ENCODE results near the gene SULF2. TPM values are rescaled to one million over a fixed set of nuclear protein-coding genes. Genes with fewer than 3 reads are reported as not detected.

SULF2 gene
- total RNA-seq, 1 experiment from 2014 or later, result 82.2 TPM

- POLR2A ChIA-PET, result no interaction called here
- H3K36me3 Mint-ChIP-seq (ENCODE audit: insufficient read depth, unreplicated experiment), result peaks cover 4% of the 10 kb centered on the region
- no TSS peak for BruUV-seq (replicated peaks)
- no peak for DNase-seq (ENCODE audit: unreplicated experiment)
- H3K4me1 Mint-ChIP-seq (ENCODE audit: insufficient read depth, unreplicated experiment), result peaks cover 43% of the 10 kb centered on the region
- intact Hi-C loops (cut with micrococcal nuclease), result no loop called here
- no peaks in the 10 kb centered on the region for H3K27me3 Mint-ChIP-seq (ENCODE audit: insufficient read depth, unreplicated experiment)
- peaks cover 21% of the 10 kb centered on the region for H3K9me3 Mint-ChIP-seq (ENCODE audit: unreplicated experiment)
- no peak overlapping the region for H3K4me3 Mint-ChIP-seq (ENCODE audit: unreplicated experiment)
- CTCF ChIA-PET, result interaction anchor here (0.6 to 1.4 kb wide), 3 partner anchors 28 to 686 kb away, joined by 3 to 4 read pairs (median 3); no protein-coding TSS in a partner anchor
- no peak for TF ChIP-seq CTCF (IDR thresholded peaks at IDR 0.05; ENCODE audit: unreplicated experiment)
- H3K27ac Mint-ChIP-seq (ENCODE audit: low read depth, unreplicated experiment), result no peak overlapping the region
Observed at GRCh38 chr20:47814632-47815415, 29.5 kb upstream of the SULF2 start.

DNA sequence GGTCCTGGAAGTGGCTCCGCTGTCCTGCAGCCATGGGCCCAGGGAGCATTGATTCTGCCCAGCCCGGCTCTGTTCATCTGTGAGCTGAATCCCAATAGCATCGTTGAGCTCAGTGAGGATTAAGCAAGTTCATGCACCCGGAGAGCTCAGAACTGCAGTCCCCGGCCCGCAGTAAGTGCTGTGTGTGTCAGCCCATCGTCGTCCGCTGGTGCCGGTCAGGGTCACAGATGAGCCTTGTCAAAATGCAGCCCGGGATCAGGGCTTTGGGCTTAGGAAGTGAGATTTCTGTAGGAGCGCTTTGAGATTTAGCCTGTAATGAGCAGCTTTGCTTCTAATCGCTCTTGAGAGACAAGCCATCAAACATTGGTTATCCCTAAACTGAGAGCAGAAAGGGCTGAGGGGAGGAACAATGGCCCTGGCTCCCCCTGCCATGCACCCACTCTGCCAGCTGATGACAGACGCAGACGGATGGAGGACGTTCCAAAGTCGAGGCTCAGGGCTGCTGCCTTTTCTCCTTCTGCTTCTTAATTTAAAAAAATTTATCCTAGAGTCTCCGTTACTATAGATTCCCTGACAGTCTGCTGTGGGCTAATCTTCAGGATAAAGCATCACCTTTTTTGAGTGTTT, 25.6 kb upstream of the SULF2 start:
- ChIA-PET POLR2A (no interaction called here), CTCF (interaction anchor here (0.7 kb wide), 1 partner anchor 24 kb away, joined by 3 read pairs; no protein-coding TSS in a partner anchor)
- TF ChIP-seq CTCF (IDR thresholded peaks at IDR 0.05; ENCODE audit: unreplicated experiment), result no peak
- Mint-ChIP-seq H3K4me1 (ENCODE audit: insufficient read depth, unreplicated experiment) (peaks cover 33% of the 10 kb centered on the region), H3K9me3 (ENCODE audit: unreplicated experiment) (peaks cover 21% of the 10 kb centered on the region), H3K27me3 (ENCODE audit: insufficient read depth, unreplicated experiment) (no peaks in the 10 kb centered on the region), H3K36me3 (ENCODE audit: insufficient read depth, unreplicated experiment) (peaks cover 9% of the 10 kb centered on the region), H3K27ac (ENCODE audit: low read depth, unreplicated experiment) (peak overlapping the region; percentile 91), H3K4me3 (ENCODE audit: unreplicated experiment) (no peak overlapping the region)
- no peak for DNase-seq (ENCODE audit: unreplicated experiment)
- BruUV-seq (replicated peaks), result no TSS peak
- intact Hi-C loops (cut with micrococcal nuclease), result no loop called here

DNA sequence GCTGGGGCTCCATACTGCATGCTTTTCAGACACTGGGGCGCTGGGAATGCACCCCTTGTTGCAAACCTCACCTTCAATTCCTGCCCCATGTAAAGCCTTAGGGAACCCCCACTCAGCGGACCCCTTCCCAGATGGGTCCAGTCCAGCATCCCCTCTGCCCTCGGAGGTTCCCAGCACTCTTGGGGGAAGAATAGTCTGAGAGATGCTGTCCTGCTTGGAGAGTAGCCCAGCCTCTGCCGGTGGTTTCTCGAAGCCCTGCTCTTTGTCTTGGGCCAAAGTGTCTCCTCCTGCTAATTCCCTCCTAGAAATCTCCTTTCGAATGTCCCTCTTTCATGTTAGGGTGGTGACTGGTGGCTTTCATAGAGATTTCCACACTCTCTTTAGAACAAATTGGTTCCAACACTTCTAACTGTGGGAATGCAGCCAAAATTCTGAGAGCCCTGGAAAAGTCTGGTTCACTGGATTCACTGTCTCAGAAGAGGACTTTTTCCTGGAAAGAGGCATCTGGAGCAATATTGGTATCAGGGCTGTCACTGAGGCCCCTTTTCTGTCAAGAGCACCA, 24.9 kb upstream of the SULF2 start:
- Mint-ChIP-seq H3K27me3 (ENCODE audit: insufficient read depth, unreplicated experiment) (no peaks in the 10 kb centered on the region), H3K36me3 (ENCODE audit: insufficient read depth, unreplicated experiment) (peaks cover 14% of the 10 kb centered on the region), H3K4me1 (ENCODE audit: insufficient read depth, unreplicated experiment) (peaks cover 33% of the 10 kb centered on the region), H3K27ac (ENCODE audit: low read depth, unreplicated experiment) (peak overlapping the region; percentile 91), H3K4me3 (ENCODE audit: unreplicated experiment) (peak overlapping the region; percentile 54), H3K9me3 (ENCODE audit: unreplicated experiment) (peaks cover 21% of the 10 kb centered on the region)
- CTCF ChIA-PET, result interaction anchor here (1.0 to 1.1 kb wide), 2 partner anchors 8 to 85 kb away, joined by 3 to 4 read pairs; no protein-coding TSS in a partner anchor
- intact Hi-C loops (cut with micrococcal nuclease), result no loop called here
- BruUV-seq (replicated peaks), result no TSS peak
- TF ChIP-seq CTCF (IDR thresholded peaks at IDR 0.05; ENCODE audit: unreplicated experiment), result no peak
- POLR2A ChIA-PET, result interaction anchor here (0.7 to 4.1 kb wide), 12 partner anchors 7 to 117 kb away, joined by 3 to 17 read pairs (median 6); no protein-coding TSS in a partner anchor
- peak; percentile 64 for DNase-seq (ENCODE audit: unreplicated experiment)
